Breast epithelium (tissue), 4 donors: ENCODE data around the gene SCN2B. TPM values are rescaled to one million over a fixed set of nuclear protein-coding genes. Genes with fewer than 3 reads are reported as not detected.

Source experiments
- DNase-seq, 2 donors: peaks; one replicate each; pipeline ENCODE4 v3.0.0-alpha.2; 2019; ENCODE audit warnings: low spot score in 2 of 2
- H3K27ac ChIP-seq, 2 donors: fragments of 200-600 bp; sonication (generic) in 1 of 2; one replicate each; pipeline ENCODE4 v1.5.1; 2016 to 2019; ENCODE audit warnings: mild to moderate bottlenecking in 1 of 2
- H3K27me3 ChIP-seq, 2 donors: fragments of 200-600 bp; sonication (generic) in 1 of 2; one replicate each; pipeline versions ENCODE4 v1.5.1 to v1.6.0; 2017 to 2019; ENCODE audit warnings: control low read depth in 1 of 2, mild to moderate bottlenecking in 1 of 2
- H3K36me3 ChIP-seq: fragments of 200-600 bp; one replicate; pipeline ENCODE4 v1.5.1; 2019
- H3K4me1 ChIP-seq, 2 donors: fragments of 200-600 bp; sonication (generic); one replicate each; pipeline ENCODE4 v1.5.1; 2016 to 2019; ENCODE audit warnings: control low read depth in 1 of 2
- H3K4me3 ChIP-seq, 3 donors: fragments of 200-600 bp; sonication (generic); 1 replicate in 2 of 3; 2 replicates in 1 of 3; pipeline ENCODE4 v1.5.1; 2016 to 2019; ENCODE audit warnings: mild to moderate bottlenecking in 3 of 3, moderate library complexity in 2 of 3
- H3K9me3 ChIP-seq, 2 donors: fragments of 200-600 bp; sonication (generic) in 1 of 2; one replicate each; pipeline ENCODE4 v1.5.1; 2016 to 2019; ENCODE audit warnings: control low read depth in 1 of 2
- POLR2A ChIP-seq: fragments of 450-650 bp; IDR thresholded peaks from one replicate; pipeline ENCODE4 v1.6.1; 2016; ENCODE audit warnings: antibody characterized with exemption, mild to moderate bottlenecking, moderate library complexity
- POLR2AphosphoS5 ChIP-seq, 3 donors: sonication (generic); formaldehyde crosslinking; IDR thresholded peaks; one replicate each; pipeline ENCODE4 v1.6.1; 2017; ENCODE audit warnings: antibody characterized with exemption in 3 of 3
- intact Hi-C: fragments of 100-400 bp; cut with DNase I; formaldehyde crosslinking; loops from one replicate; pipeline ENCODE4 v1.15.1; 2023; ENCODE audit warnings: low total_unique reads
- total RNA-seq, 3 donors: library from RNA; depleted of rRNA; stranded (reverse); fragments of >200 nt; gene quantifications; one replicate each; pipeline ENCODE4 v1.1.0, GENCODE V29; 2016
- TF ChIP-seq, protein P1 (sequence below), 3 donors: fragments of 450-650 bp; IDR thresholded peaks; one replicate each; pipeline ENCODE4 v1.5.1; 2016 to 2017; ENCODE audit warnings: antibody characterized with exemption in 3 of 3, mild to moderate bottlenecking in 3 of 3, moderate library complexity in 3 of 3

Gene SCN2B
- total RNA-seq, 3 donors from 2014 or later, result under 0.01 to 0.88 (median 0.16) TPM

DNA sequence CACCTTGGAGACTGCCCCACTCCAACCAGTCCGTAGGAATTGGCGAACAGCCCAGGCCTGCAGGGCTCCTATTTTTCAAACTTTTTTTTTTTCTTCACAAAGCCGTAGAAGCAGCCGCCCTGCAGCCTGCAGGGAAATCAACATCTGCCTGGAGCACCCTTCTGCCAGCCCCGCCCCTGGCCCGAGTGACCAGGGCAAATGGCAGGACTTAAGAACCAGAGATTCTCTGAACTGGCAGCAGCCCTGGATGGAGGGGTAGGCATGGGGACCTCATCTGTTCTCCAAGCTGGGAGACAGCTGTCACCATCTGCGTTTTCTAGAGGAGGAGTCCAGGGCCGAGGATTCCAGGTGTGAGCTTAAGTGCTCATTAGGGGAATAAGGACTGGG is 5.6 kb downstream of the SCN2B start:
- DNase-seq, result no peak
- intact Hi-C loops, result no loop called here
- no peaks in the 10 kb centered on the region for H3K36me3 ChIP-seq
- no peaks in the 10 kb centered on the region for H3K27me3 ChIP-seq
- no peak overlapping the region for H3K4me3 ChIP-seq
- no peak for TF ChIP-seq POLR2A
- no peak for TF ChIP-seq POLR2AphosphoS5 (IDR thresholded peaks at IDR 0.05)
- TF ChIP-seq, protein P1, sequence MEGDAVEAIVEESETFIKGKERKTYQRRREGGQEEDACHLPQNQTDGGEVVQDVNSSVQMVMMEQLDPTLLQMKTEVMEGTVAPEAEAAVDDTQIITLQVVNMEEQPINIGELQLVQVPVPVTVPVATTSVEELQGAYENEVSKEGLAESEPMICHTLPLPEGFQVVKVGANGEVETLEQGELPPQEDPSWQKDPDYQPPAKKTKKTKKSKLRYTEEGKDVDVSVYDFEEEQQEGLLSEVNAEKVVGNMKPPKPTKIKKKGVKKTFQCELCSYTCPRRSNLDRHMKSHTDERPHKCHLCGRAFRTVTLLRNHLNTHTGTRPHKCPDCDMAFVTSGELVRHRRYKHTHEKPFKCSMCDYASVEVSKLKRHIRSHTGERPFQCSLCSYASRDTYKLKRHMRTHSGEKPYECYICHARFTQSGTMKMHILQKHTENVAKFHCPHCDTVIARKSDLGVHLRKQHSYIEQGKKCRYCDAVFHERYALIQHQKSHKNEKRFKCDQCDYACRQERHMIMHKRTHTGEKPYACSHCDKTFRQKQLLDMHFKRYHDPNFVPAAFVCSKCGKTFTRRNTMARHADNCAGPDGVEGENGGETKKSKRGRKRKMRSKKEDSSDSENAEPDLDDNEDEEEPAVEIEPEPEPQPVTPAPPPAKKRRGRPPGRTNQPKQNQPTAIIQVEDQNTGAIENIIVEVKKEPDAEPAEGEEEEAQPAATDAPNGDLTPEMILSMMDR (IDR thresholded peaks at IDR 0.05), result no peak
- no peak overlapping the region for H3K27ac ChIP-seq
- no peaks in the 10 kb centered on the region for H3K9me3 ChIP-seq
- peaks cover 0 to 7% of the 10 kb centered on the region in 2 donors for H3K4me1 ChIP-seq

DNA sequence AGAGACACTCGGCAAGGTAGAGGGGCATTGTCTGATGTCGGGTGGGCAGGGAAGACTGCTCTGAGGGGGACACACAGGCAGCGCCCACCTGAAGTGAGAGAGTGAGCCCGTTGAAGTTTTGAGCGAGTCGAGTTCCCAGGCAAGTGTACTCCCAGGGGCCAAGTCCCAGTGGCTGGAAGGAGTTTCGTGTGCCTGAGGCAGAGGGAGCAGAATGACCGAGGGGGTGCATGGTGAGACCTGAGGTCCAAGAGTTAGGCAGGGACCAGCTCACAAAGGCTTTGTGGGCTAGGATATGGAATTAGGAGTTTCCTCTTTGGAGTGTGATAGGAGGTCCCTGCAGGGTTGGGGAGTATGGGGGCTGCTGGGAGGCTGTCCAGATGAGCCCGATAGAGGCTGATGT is 6.2 kb downstream of the SCN2B start:
- Histone ChIP-seq H3K27ac (no peak overlapping the region), H3K4me1 (peaks cover 0 to 7% of the 10 kb centered on the region in 2 donors), H3K9me3 (no peaks in the 10 kb centered on the region), H3K27me3 (no peaks in the 10 kb centered on the region), H3K4me3 (no peak overlapping the region), H3K36me3 (no peaks in the 10 kb centered on the region)
- TF ChIP-seq, protein P1 (IDR thresholded peaks at IDR 0.05), result no peak
- TF ChIP-seq POLR2AphosphoS5 (IDR thresholded peaks at IDR 0.05) (no peak), POLR2A (no peak)
- no peak for DNase-seq
- intact Hi-C loops, result no loop called here

DNA sequence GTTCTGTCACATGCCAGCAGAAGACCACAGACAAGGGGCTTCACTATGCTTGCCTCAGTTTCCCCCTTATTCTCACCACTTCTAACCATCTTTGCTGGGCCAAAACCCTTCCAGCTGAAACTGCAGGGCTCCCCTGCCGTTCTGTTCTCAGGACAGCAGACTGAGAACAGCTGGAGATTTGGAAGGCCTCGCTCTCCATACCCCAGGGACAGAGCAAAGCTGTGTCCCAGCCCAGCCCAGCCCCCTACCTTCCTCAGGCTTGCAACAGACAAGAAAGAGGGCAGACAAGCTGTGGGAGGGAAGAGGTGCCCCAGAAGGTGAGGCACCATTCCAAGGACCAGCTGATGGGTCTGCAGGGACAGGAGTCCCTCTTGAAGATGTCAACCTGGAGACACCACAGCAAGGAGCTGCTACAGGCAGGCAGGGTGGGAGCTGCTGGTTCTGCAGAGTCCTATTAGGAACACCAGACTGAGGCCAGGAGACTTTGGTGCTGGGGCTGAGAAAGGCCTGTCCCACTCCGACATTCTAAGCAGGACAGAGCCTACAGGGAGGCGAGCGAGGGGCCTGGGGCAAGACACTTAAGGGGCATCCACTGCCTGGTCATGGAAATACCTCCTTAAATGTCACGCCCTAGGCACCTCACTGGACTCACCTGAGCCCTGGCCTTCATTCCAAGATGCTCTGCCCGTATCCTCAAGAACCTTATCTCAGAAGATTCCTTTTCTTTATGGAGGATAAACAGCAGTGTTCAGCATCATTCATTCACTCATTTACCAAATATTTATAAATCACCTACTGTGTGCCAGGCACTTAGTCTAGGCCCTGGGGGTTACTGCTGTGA is 6.9 kb downstream of the SCN2B start:
- no peak for DNase-seq
- peaks cover 0 to 7% of the 10 kb centered on the region in 2 donors for H3K4me1 ChIP-seq
- H3K27me3 ChIP-seq, result no peaks in the 10 kb centered on the region
- intact Hi-C loops, result no loop called here
- no peak overlapping the region for H3K27ac ChIP-seq
- H3K36me3 ChIP-seq, result no peaks in the 10 kb centered on the region
- H3K9me3 ChIP-seq, result no peaks in the 10 kb centered on the region
- TF ChIP-seq POLR2AphosphoS5 (IDR thresholded peaks at IDR 0.05), result no peak
- TF ChIP-seq, protein P1 (IDR thresholded peaks at IDR 0.05), result no peak
- no peak for TF ChIP-seq POLR2A
- H3K4me3 ChIP-seq, result no peak overlapping the region

DNA sequence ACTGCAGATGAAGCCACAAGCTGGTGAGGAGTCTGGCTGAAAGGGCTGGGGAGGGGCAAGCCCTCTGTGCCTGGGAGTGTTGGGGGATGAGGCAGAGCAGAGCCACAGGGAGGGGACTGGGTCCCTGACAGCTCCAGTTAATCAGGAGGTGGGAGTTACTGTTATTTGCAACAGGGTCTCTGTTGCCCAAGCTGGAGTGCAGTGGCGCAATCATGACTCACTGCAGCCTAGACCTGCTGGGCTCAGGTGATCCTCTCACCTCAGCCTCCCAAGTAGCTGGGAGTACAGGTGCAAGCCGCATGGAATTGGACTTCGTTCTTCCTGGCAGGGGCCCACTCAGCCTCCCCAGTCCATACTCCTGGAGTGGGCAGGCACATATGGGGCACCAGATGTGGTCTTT is 7.7 kb downstream of the SCN2B start:
- Histone ChIP-seq H3K9me3 (no peaks in the 10 kb centered on the region), H3K4me3 (no peak overlapping the region), H3K27ac (no peak overlapping the region), H3K36me3 (no peaks in the 10 kb centered on the region), H3K4me1 (peaks cover 0 to 7% of the 10 kb centered on the region in 2 donors), H3K27me3 (no peaks in the 10 kb centered on the region)
- intact Hi-C loops, result no loop called here
- no peak for DNase-seq
- TF ChIP-seq POLR2AphosphoS5 (IDR thresholded peaks at IDR 0.05), result no peak
- TF ChIP-seq, protein P1 (IDR thresholded peaks at IDR 0.05), result no peak
- no peak for TF ChIP-seq POLR2A

DNA sequence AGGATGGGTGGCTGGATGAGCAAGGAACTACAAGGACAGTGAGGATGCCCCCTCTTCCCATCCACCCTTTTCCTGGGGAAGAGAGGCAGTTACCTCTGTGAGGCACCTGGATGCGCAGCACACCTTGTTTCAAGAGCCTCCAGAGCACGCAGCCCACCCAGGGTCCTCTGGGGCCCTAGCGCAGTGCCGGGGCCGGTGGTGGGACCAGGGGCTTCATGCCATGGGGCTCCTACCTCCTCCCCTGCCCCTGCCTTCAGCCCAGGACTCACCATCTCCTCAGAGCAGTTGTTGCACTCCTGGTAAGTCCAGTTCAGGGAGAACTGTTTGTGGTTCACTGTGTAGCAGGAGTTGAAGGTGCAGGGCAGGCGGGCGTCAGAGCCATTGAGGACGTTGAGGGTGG is 8.1 kb downstream of the SCN2B start:
- DNase-seq, result no peak
- Histone ChIP-seq H3K36me3 (no peaks in the 10 kb centered on the region), H3K4me3 (no peak overlapping the region), H3K4me1 (peaks cover 0 to 7% of the 10 kb centered on the region in 2 donors), H3K27me3 (no peaks in the 10 kb centered on the region), H3K9me3 (no peaks in the 10 kb centered on the region), H3K27ac (no peak overlapping the region)
- TF ChIP-seq POLR2A, result no peak
- no peak for TF ChIP-seq POLR2AphosphoS5 (IDR thresholded peaks at IDR 0.05)
- TF ChIP-seq, protein P1 (IDR thresholded peaks at IDR 0.05), result no peak
- intact Hi-C loops, result no loop called here
